Measurements from ENCODE around the gene TMEM123. TPM values are rescaled to one million over a fixed set of nuclear protein-coding genes. Genes with fewer than 3 reads are reported as not detected.
A peak's percentile ranks its signal among the peaks of the same experiment; 100 is the strongest.

TMEM123 gene
- total and polyA plus RNA-seq, 2 of the 4 experiments (the other 2 are of a cell fraction): 96.9 to 127 TPM

DNA sequence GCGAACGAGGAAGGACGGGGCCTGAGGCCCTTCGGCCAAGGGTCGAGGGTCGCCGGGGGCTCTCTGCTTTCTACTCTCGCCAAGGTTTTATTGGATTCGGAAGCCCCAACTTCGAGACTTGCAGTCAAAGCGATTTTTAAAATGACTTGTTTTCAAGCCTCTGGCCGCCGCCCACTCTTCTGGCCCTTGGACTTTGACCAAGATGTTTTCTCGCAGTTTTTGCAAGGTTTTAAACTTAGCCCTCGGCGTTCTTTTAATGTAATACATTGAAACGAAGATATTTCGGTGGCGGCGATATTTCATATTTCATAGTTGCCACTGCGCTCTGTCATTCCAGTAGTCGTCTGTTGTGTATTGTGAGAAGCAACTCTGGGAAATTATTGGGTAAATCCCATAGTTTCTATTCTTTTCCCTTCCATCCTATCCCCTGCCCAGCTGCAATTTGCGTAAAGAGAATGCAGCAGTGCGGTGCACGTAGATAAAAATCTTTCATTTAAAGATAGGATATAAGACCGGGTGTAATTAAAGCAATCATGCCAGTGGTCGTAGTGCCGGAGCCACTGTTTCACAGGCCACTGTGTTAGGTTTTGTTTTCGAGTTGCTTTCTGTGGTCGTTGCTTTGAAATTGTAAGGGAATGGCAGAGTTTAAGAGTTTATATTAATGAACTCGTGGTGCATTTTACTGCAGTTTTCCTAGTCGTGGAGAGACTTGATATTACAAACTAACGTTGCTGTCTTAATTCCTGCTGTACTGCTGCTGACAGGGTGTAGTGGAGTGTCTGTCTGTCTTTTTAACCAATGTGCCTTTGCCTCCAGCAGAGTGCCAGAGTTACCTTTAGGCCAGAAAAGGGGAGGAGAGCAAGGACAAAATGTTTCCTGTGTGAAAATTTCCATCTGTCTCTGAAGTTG, 104.8 kb downstream of the TMEM123 start (continued):
- TF ChIP-seq, protein P1, sequence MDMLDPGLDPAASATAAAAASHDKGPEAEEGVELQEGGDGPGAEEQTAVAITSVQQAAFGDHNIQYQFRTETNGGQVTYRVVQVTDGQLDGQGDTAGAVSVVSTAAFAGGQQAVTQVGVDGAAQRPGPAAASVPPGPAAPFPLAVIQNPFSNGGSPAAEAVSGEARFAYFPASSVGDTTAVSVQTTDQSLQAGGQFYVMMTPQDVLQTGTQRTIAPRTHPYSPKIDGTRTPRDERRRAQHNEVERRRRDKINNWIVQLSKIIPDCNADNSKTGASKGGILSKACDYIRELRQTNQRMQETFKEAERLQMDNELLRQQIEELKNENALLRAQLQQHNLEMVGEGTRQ (IDR thresholded peaks at IDR 0.05; ENCODE audit: low read depth, low read length): no peak
- TF ChIP-seq CEBPB (IDR thresholded peaks at IDR 0.05; ENCODE audit: low read depth, low read length): no peak
- TF ChIP-seq CHD1 (IDR thresholded peaks at IDR 0.05; ENCODE audit: low read depth, low read length): peak; percentile 35; the same call in 1 of the 2 replicates
